Ovary (tissue), 9 donors: ENCODE results near the gene NAT14. TPM values are rescaled to one million over a fixed set of nuclear protein-coding genes. Genes with fewer than 3 reads are reported as not detected.

Source experiments
- DNase-seq, 5 donors: peaks; one replicate each; pipeline ENCODE4 v3.0.0-alpha.2; 2019 to 2020
- H3K27ac ChIP-seq, 2 donors: fragments of 200-600 bp; one replicate each; pipeline versions ENCODE4 v1.5.1 to v1.8.0; 2019 to 2022
- H3K27me3 ChIP-seq: fragments of 200-600 bp; one replicate; pipeline ENCODE4 v1.8.0; 2022
- H3K36me3 ChIP-seq: fragments of 200-600 bp; sonication (generic); one replicate; pipeline ENCODE4 v1.5.1; 2019
- H3K4me1 ChIP-seq: one replicate; pipeline ENCODE4 v1.8.1; 2013; ENCODE audit warnings: mild to moderate bottlenecking, moderate library complexity; ENCODE audit not compliant: insufficient read depth
- H3K4me3 ChIP-seq: fragments of 200-600 bp; sonication (generic); one replicate; pipeline ENCODE4 v1.5.1; 2017
- H3K9me3 ChIP-seq, 2 donors: fragments of 200-600 bp in 1 of 2; sonication (generic) in 1 of 2; one replicate each; pipeline versions ENCODE4 v1.5.1 to v1.8.1; 2013 to 2019; ENCODE audit warnings: mild to moderate bottlenecking in 1 of 2, moderate library complexity in 1 of 2
- CTCF ChIP-seq, 3 donors: fragments of 450-650 bp in 2 of 3; fragments of 200-600 bp in 1 of 3; IDR thresholded peaks; one replicate each; pipeline versions ENCODE4 v1.5.1 to v1.8.0; 2016 to 2022; ENCODE audit warnings: antibody characterized with exemption in 3 of 3, mild to moderate bottlenecking in 1 of 3
- EP300 ChIP-seq: sonication (generic); formaldehyde crosslinking; IDR thresholded peaks from one replicate; pipeline ENCODE4 v1.6.1; 2017; ENCODE audit warnings: antibody characterized with exemption
- POLR2A ChIP-seq: fragments of 450-650 bp; IDR thresholded peaks from one replicate; pipeline ENCODE4 v1.6.1; 2017; ENCODE audit warnings: antibody characterized with exemption, mild to moderate bottlenecking, moderate library complexity
- WGBS, 3 donors: extraction: QIAGEN DNeasy Blood & Tissue Kit in 1 of 3; methylation state at CpG; one replicate each; pipeline versions ENCODE4 v1.1.5 to v1.1.7; 2013 to 2017; 5-methylcytosine and 5-hydroxymethylcytosine counted together
- intact Hi-C, 4 donors: fragments of 100-400 bp; cut with DNase I; formaldehyde crosslinking; loops; one replicate each; pipeline versions ENCODE4 v1.11.0 to v1.15.1; 2022 to 2023
- polyA plus RNA-seq, 2 donors: library from polyadenylated mRNA; stranded (reverse); fragments of 200-250 nt in 1 of 2; fragments of 350-450 nt in 1 of 2; fragmentation: Illumina TruSeq in 1 of 2; extraction: RNeasy Lipid Tissue Mini Kit (QIAGEN cat#74804) in 1 of 2; gene quantifications; one replicate each; pipeline ENCODE4 v1.2.3, GENCODE V29; 2013 to 2014
- total RNA-seq, 7 donors: library from RNA; depleted of rRNA in 2 of 7; stranded (reverse); fragments of >200 nt in 2 of 7; fragmentation: NEBNext Ultra II Directional in 3 of 7; extraction: Animal tissue kit (Norgen Biotek cat#: 25700) in 3 of 7; gene quantifications; one replicate each; pipeline versions ENCODE4 v1.1.0 to v1.2.4, GENCODE V29; 2016 to 2023
- donor health status: DM: no; HTN: no; CAD: no; lungs with moderate emphysema.
- donor health status: DM: no; HTN: no; CAD: no.
- donor health status: Bipolar disorder and iron deficiency.
- donor health status: DM: yes; HTN: yes; CAD: no.
- donor health status: DM: no; HTN: no; CAD: no.
- donor health status: DM: yes; HTN: yes; CAD: no.

The NAT14 gene
- total and polyA plus RNA-seq, 9 donors, result 3.2 to 40.4 (median 23.5) TPM

GRCh38 chr19:55503157-55503501, 18.1 kb downstream of the NAT14 start:
- intact Hi-C loops, result loop anchor here (5.0 to 10.0 kb wide), 7 partner anchors 36 to 358 kb away; partner anchors contain the start of genes TNNT1 (in 2 of the 4), BRSK1 (in 1 of the 4), C19orf85 (in 1 of the 4) and HSPBP1 (in 1 of the 4)
- Histone ChIP-seq H3K4me3 (no peak overlapping the region), H3K36me3 (no peaks in the 10 kb centered on the region), H3K9me3 (no peaks in the 10 kb centered on the region), H3K27me3 (no peaks in the 10 kb centered on the region), H3K4me1 (no peaks in the 10 kb centered on the region), H3K27ac (no peak overlapping the region)
- 81 to 93% (median 93%) methylated on average over 17 of the region's 17 CpGs for WGBS, 3 donors
- no peak for DNase-seq
- no peak for TF ChIP-seq POLR2A
- TF ChIP-seq CTCF (IDR thresholded peaks at IDR 0.05), result no peak
- TF ChIP-seq EP300, result no peak

GRCh38 chr19:55503502-55504251, 18.7 kb downstream of the NAT14 start:
- peak; percentile 89 to 94 (median 91) for DNase-seq
- no peak overlapping the region for H3K27ac ChIP-seq
- no peaks in the 10 kb centered on the region for H3K27me3 ChIP-seq
- H3K36me3 ChIP-seq, result no peaks in the 10 kb centered on the region
- 17 to 18% (median 18%) methylated on average over 64 of the region's 64 CpGs for WGBS, 3 donors
- H3K4me1 ChIP-seq, result no peaks in the 10 kb centered on the region
- TF ChIP-seq EP300, result no peak
- peak; percentile 88 to 96 (median 94) for TF ChIP-seq CTCF (IDR thresholded peaks at IDR 0.05)
- peak; percentile 15 for TF ChIP-seq POLR2A
- H3K4me3 ChIP-seq, result peak overlapping the region; percentile 17
- intact Hi-C loops, result loop anchor here (5.0 to 10.0 kb wide), 7 partner anchors 36 to 359 kb away; partner anchors contain the start of genes TNNT1 (in 2 of the 4), BRSK1 (in 1 of the 4), C19orf85 (in 1 of the 4) and HSPBP1 (in 1 of the 4)
- no peaks in the 10 kb centered on the region for H3K9me3 ChIP-seq

GRCh38 chr19:55504252-55504603, 19.2 kb downstream of the NAT14 start:
- Histone ChIP-seq H3K36me3 (no peaks in the 10 kb centered on the region), H3K27ac (no peak overlapping the region), H3K4me1 (no peaks in the 10 kb centered on the region), H3K27me3 (no peaks in the 10 kb centered on the region), H3K9me3 (no peaks in the 10 kb centered on the region), H3K4me3 (peak overlapping the region; percentile 17)
- 42 to 47% (median 46%) methylated on average over 13 of the region's 13 CpGs for WGBS, 3 donors
- no peak for DNase-seq
- intact Hi-C loops, result loop anchor here (5.0 to 10.0 kb wide), 7 partner anchors 37 to 359 kb away; partner anchors contain the start of genes TNNT1 (in 2 of the 4), BRSK1 (in 1 of the 4), C19orf85 (in 1 of the 4) and HSPBP1 (in 1 of the 4)
- TF ChIP-seq CTCF (IDR thresholded peaks at IDR 0.05) (no peak), EP300 (no peak)

- 88 to 91% (median 90%) methylated on average over 11 of the region's 11 CpGs for WGBS, 3 donors
- Histone ChIP-seq H3K9me3 (no peaks in the 10 kb centered on the region), H3K36me3 (no peaks in the 10 kb centered on the region), H3K4me1 (no peaks in the 10 kb centered on the region), H3K27ac (no peak overlapping the region), H3K27me3 (no peaks in the 10 kb centered on the region), H3K4me3 (no peak overlapping the region)
- TF ChIP-seq CTCF (IDR thresholded peaks at IDR 0.05), result no peak
- no peak for TF ChIP-seq EP300
- TF ChIP-seq POLR2A, result no peak
- DNase-seq, result no peak
- intact Hi-C loops, result loop anchor here (5.0 to 10.0 kb wide), 7 partner anchors 38 to 360 kb away; partner anchors contain the start of genes TNNT1 (in 2 of the 4), BRSK1 (in 1 of the 4), C19orf85 (in 1 of the 4) and HSPBP1 (in 1 of the 4)
Observed at GRCh38 chr19:55504981-55505380, 20.0 kb downstream of the NAT14 start.
